GM12865 (cell line): ENCODE measurements around the gene CDHR3.

Source experiments
- DNase-seq: peaks from one replicate; pipeline ENCODE4 v3.0.0; 2010; ENCODE audit warnings: low read depth
- H3K4me3 ChIP-seq: 2 replicates; pipeline ENCODE4 v1.5.1; 2011; ENCODE audit warnings: mild to moderate bottlenecking, low read depth, low read length, control low read depth
- TF ChIP-seq, protein P1 (sequence below): IDR thresholded peaks from 2 replicates; pipeline ENCODE4 v1.5.1; 2011; ENCODE audit warnings: low read length, control low read depth, low read depth, inconsistent platforms; ENCODE audit not compliant: insufficient read depth; ENCODE audit errors: missing control alignments

CDHR3 gene

DNA sequence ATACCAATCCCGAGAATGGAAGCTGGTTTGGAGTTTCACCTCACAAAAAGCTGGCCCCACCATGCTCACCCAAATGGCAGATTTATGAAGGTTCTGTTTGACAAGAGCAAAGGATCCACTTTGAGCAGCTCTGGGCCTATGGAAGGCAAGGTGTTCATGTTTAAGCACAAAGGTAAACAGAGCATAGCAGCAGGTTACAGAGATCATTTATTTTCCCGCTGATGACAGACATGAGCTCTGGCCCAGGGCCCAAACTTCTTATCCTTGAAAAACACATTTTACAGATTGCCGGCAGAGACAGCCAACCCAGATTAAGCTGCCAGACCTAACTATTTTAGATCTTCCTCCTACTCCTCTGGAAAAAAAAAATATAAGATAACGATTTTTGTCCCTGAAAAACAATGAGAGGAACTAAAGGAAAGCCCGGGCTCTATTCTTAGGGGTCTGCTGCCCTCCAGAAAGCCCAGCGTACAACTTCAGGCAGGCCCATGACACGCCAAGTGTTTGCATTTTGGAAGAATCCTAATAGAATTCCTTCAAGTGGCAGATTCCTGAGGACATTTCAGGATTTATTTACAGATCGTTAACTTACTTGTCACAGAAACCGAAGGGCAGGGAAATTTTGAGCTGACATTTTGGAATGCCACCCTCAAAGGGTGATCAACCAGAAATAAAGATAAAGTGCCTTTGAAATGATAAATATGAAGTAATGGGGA is 109.1 kb downstream of the CDHR3 start:
- DNase-seq, result no peak
- H3K4me3 ChIP-seq, result no peak overlapping the region
- TF ChIP-seq, protein P1, sequence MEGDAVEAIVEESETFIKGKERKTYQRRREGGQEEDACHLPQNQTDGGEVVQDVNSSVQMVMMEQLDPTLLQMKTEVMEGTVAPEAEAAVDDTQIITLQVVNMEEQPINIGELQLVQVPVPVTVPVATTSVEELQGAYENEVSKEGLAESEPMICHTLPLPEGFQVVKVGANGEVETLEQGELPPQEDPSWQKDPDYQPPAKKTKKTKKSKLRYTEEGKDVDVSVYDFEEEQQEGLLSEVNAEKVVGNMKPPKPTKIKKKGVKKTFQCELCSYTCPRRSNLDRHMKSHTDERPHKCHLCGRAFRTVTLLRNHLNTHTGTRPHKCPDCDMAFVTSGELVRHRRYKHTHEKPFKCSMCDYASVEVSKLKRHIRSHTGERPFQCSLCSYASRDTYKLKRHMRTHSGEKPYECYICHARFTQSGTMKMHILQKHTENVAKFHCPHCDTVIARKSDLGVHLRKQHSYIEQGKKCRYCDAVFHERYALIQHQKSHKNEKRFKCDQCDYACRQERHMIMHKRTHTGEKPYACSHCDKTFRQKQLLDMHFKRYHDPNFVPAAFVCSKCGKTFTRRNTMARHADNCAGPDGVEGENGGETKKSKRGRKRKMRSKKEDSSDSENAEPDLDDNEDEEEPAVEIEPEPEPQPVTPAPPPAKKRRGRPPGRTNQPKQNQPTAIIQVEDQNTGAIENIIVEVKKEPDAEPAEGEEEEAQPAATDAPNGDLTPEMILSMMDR, result no peak

DNA sequence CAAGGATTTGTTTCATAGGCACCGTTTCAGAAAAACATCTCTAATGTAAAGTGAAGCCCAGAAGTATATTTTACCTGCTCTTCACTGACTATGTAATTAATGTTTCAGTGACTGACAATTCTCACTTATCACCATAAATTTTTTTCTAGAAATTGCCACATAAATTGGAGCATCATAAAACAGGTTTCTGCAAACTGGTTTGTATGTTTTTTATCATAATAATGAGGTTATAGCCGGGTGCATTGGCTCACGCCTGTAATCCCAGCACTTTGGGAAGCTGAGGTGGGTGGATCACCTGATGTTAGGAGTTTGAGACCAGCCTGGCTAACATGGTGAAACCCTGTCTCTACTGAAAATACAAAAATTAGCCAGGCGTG is 109.6 kb downstream of the CDHR3 start:
- DNase-seq, result no peak
- TF ChIP-seq, protein P1, result no peak
- H3K4me3 ChIP-seq, result no peak overlapping the region

DNA sequence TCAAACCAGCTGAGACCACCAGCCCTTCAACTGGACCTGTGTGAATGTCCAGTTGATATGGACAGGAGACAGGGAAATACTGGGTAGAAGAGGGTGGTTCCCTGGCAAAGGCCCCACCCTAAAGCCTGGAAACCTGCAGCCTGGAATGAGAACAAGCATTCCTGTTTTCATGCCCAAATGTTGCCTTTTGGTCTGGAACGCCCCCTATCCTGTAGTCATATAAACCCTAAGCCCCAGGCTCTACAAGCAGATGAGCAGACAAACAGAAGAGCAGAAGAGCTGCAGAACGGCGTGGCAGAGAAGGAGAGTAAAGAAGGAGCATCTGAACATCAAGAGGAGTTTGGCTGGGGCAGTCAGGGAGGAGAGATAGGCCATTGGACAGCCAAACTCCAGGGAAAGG is 110.6 kb downstream of the CDHR3 start:
- TF ChIP-seq, protein P1, result no peak
- no peak overlapping the region for H3K4me3 ChIP-seq
- no peak for DNase-seq

DNA sequence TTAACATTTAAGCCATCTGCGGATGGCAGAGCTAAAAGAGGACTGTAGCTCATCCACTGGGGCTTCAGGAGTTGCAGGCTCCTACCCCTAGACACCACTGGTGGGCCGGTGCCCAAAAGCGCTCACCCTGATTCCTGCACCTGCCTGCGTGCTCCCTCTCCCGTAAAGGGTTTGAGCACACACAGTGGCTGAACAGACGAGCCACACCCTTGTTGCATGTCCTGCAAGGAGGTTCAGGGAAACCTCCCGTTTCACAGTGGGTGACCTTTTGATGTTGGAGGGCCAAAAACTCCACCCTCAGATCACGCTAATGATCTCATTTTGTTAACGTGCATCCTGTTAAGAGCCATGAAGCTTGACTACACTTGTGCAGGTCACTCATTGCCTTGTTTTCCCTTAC is 111.2 kb downstream of the CDHR3 start:
- H3K4me3 ChIP-seq, result no peak overlapping the region
- TF ChIP-seq, protein P1, result no peak
- DNase-seq, result peak; percentile 56

DNA sequence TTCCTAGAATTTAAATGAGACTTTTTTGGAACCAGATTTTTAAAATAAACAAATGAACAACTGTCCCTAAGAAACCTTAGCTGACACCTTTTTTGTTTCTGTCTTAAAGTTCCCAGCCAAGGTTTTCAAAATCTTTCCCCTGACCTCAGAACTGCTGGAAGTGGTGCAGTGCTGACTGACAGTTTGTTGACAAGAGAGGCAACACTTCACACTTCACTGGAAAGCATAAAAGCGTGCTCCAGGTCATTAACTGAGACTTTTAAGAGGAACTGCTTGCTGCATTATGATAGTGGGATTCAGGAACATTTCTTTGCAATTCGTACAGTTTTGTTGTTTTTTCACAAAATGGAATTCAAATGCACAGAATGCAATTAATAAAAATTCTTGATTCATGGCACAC is 112.9 kb downstream of the CDHR3 start:
- TF ChIP-seq, protein P1, result no peak
- no peak for DNase-seq
- no peak overlapping the region for H3K4me3 ChIP-seq

DNA sequence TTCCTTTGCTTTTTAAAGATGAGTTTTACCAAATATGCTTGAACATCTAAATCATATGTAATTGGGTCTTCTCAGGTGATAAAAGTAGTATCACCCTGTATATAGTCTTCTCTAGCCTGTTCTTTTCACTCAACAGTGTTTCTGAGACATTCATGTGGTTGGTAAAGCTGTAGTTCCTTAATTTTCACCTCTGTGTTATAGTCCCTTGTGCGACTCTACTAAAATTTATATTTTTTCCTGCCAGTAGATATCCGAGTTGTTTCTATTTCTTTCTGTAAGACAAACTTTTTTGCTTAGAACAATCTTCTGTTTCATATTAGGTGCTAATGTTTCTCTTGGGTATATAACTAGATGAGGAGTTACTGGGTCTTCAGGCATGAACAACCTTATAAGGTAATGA is 113.5 kb downstream of the CDHR3 start:
- no peak for DNase-seq
- no peak overlapping the region for H3K4me3 ChIP-seq
- TF ChIP-seq, protein P1, result no peak
